ENCODE results near the gene GBP3.
"Not testable (repeated sequence)": the region's sequence is repeated elsewhere in the genome, so short reads cannot be mapped to it uniquely, and the experiment has no call there.

GBP3 gene

GRCh38 chr1:88976235-88976634 is 46.4 kb downstream of the GBP3 start:
- no peak overlapping the region for H3K27ac ChIP-seq
- TF ChIP-seq, protein P1, sequence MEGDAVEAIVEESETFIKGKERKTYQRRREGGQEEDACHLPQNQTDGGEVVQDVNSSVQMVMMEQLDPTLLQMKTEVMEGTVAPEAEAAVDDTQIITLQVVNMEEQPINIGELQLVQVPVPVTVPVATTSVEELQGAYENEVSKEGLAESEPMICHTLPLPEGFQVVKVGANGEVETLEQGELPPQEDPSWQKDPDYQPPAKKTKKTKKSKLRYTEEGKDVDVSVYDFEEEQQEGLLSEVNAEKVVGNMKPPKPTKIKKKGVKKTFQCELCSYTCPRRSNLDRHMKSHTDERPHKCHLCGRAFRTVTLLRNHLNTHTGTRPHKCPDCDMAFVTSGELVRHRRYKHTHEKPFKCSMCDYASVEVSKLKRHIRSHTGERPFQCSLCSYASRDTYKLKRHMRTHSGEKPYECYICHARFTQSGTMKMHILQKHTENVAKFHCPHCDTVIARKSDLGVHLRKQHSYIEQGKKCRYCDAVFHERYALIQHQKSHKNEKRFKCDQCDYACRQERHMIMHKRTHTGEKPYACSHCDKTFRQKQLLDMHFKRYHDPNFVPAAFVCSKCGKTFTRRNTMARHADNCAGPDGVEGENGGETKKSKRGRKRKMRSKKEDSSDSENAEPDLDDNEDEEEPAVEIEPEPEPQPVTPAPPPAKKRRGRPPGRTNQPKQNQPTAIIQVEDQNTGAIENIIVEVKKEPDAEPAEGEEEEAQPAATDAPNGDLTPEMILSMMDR (conservative IDR thresholded peaks at IDR 0.05; ENCODE audit: low read depth, low read length): no peak
- H4K20me1 ChIP-seq (ENCODE audit: insufficient read depth): no peaks in the 10 kb centered on the region
- no peak overlapping the region for H2AFZ ChIP-seq (ENCODE audit: low read depth)
- H3K4me3 ChIP-seq (IDR thresholded peaks at IDR 0.05; ENCODE audit: insufficient read depth, low read depth, low read length): no peak overlapping the region
- no peaks in the 10 kb centered on the region for H3K27me3 ChIP-seq (ENCODE audit: insufficient read depth, low read depth)
- H3K9ac ChIP-seq: no peak overlapping the region
- no peaks in the 10 kb centered on the region for H3K36me3 ChIP-seq (ENCODE audit: insufficient read depth)
- H3K4me2 ChIP-seq: no peak overlapping the region
- H3K79me2 ChIP-seq (ENCODE audit: insufficient read depth, low read depth): no peaks in the 10 kb centered on the region
- H3K4me1 ChIP-seq (ENCODE audit: low read depth, poor library complexity, severe bottlenecking): peaks cover 9% of the 10 kb centered on the region

- not testable (repeated sequence) for H3K4me3 ChIP-seq (IDR thresholded peaks at IDR 0.05; ENCODE audit: insufficient read depth, low read depth, low read length); H3K4me2 ChIP-seq; H3K36me3 ChIP-seq (ENCODE audit: insufficient read depth); H3K27ac ChIP-seq; H3K4me1 ChIP-seq (ENCODE audit: low read depth, poor library complexity, severe bottlenecking); H3K79me2 ChIP-seq (ENCODE audit: insufficient read depth, low read depth); H4K20me1 ChIP-seq (ENCODE audit: insufficient read depth); H3K27me3 ChIP-seq (ENCODE audit: insufficient read depth, low read depth); H3K9ac ChIP-seq; H2AFZ ChIP-seq (ENCODE audit: low read depth)
These were observed 48.0 kb downstream of the GBP3 start for GRCh38 chr1:88974616-88975172.

GRCh38 chr1:88973520-88974137 is 49.0 kb downstream of the GBP3 start:
- Histone ChIP-seq H3K36me3 (ENCODE audit: insufficient read depth) (no peaks in the 10 kb centered on the region), H3K79me2 (ENCODE audit: insufficient read depth, low read depth) (no peaks in the 10 kb centered on the region)

GRCh38 chr1:88961647-88962275 is 60.9 kb downstream of the GBP3 start:
- Histone ChIP-seq H3K4me2 (no peak overlapping the region), H3K9ac (no peak overlapping the region), H3K4me1 (ENCODE audit: low read depth, poor library complexity, severe bottlenecking) (no peaks in the 10 kb centered on the region), H2AFZ (ENCODE audit: low read depth) (no peak overlapping the region), H3K27me3 (ENCODE audit: insufficient read depth, low read depth) (no peaks in the 10 kb centered on the region), H3K4me3 (IDR thresholded peaks at IDR 0.05; ENCODE audit: insufficient read depth, low read depth, low read length) (no peak overlapping the region), H3K27ac (no peak overlapping the region), H3K79me2 (ENCODE audit: insufficient read depth, low read depth) (no peaks in the 10 kb centered on the region), H4K20me1 (ENCODE audit: insufficient read depth) (no peaks in the 10 kb centered on the region), H3K36me3 (ENCODE audit: insufficient read depth) (no peaks in the 10 kb centered on the region)
- TF ChIP-seq, protein P1 (conservative IDR thresholded peaks at IDR 0.05; ENCODE audit: low read depth, low read length): no peak

More at GRCh38 chr1:88973520-88974137, 49.0 kb downstream of the GBP3 start:
- H3K4me3 ChIP-seq (IDR thresholded peaks at IDR 0.05; ENCODE audit: insufficient read depth, low read depth, low read length): no peak overlapping the region
- H3K27ac ChIP-seq: no peak overlapping the region
- H3K9ac ChIP-seq: no peak overlapping the region
- no peak overlapping the region for H3K4me2 ChIP-seq
- no peaks in the 10 kb centered on the region for H3K27me3 ChIP-seq (ENCODE audit: insufficient read depth, low read depth)
- no peaks in the 10 kb centered on the region for H3K4me1 ChIP-seq (ENCODE audit: low read depth, poor library complexity, severe bottlenecking)
- TF ChIP-seq, protein P1 (conservative IDR thresholded peaks at IDR 0.05; ENCODE audit: low read depth, low read length): peak; percentile 71
- H2AFZ ChIP-seq (ENCODE audit: low read depth): no peak overlapping the region
- H4K20me1 ChIP-seq (ENCODE audit: insufficient read depth): no peaks in the 10 kb centered on the region

- H3K27ac ChIP-seq: no peak overlapping the region
- no peaks in the 10 kb centered on the region for H3K36me3 ChIP-seq (ENCODE audit: insufficient read depth)
- no peak overlapping the region for H3K4me2 ChIP-seq
- H3K9ac ChIP-seq: no peak overlapping the region
- no peaks in the 10 kb centered on the region for H3K79me2 ChIP-seq (ENCODE audit: insufficient read depth, low read depth)
- no peak overlapping the region for H3K4me3 ChIP-seq (IDR thresholded peaks at IDR 0.05; ENCODE audit: insufficient read depth, low read depth, low read length)
- no peaks in the 10 kb centered on the region for H4K20me1 ChIP-seq (ENCODE audit: insufficient read depth)
- no peak overlapping the region for H2AFZ ChIP-seq (ENCODE audit: low read depth)
- H3K27me3 ChIP-seq (ENCODE audit: insufficient read depth, low read depth): no peaks in the 10 kb centered on the region
- TF ChIP-seq, protein P1 (conservative IDR thresholded peaks at IDR 0.05; ENCODE audit: low read depth, low read length): no peak
- H3K4me1 ChIP-seq (ENCODE audit: low read depth, poor library complexity, severe bottlenecking): no peaks in the 10 kb centered on the region
These were observed 61.6 kb downstream of the GBP3 start for GRCh38 chr1:88961081-88961480.
